ENCODE measurements around the gene RERE. TPM values are rescaled to one million over a fixed set of nuclear protein-coding genes. Genes with fewer than 3 reads are reported as not detected.

RERE gene
- polyA plus RNA-seq, 1 experiment: 14.3 TPM

- ChIA-PET POLR2A (no interaction called here), CTCF (interaction anchor here (0.7 to 1.7 kb wide), 3 partner anchors 36 to 287 kb away, joined by 4 to 11 read pairs (median 8); no protein-coding TSS in a partner anchor)
- no peak for DNase-seq (ENCODE audit: low read depth, low spot score)
Observed at GRCh38 chr1:8813016-8813763, 4.2 kb downstream of the RERE start.

DNA sequence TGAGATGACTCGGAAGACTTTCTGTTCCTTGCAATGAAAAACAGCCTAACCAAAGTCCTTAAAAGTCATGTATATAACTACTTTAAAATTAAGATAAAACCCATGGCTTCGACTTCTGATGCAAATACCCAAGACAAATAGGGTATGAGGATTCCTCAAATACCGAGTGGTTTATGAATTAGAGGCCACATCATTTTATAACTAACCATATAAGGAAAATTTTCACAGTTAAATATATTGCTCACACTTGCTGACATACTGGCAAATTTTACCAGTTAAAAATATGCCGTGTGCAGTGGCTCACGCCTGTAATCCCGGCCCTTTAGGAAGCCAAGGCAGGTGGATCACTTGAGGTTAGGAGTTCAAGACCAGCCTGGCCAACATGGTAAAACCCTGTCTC is 5.4 kb downstream of the RERE start:
- DNase-seq (ENCODE audit: low read depth, low spot score): no peak
- H3K27ac ChIP-seq (ENCODE audit: low read depth, low read length): no peak overlapping the region
- TF ChIP-seq, protein P1, sequence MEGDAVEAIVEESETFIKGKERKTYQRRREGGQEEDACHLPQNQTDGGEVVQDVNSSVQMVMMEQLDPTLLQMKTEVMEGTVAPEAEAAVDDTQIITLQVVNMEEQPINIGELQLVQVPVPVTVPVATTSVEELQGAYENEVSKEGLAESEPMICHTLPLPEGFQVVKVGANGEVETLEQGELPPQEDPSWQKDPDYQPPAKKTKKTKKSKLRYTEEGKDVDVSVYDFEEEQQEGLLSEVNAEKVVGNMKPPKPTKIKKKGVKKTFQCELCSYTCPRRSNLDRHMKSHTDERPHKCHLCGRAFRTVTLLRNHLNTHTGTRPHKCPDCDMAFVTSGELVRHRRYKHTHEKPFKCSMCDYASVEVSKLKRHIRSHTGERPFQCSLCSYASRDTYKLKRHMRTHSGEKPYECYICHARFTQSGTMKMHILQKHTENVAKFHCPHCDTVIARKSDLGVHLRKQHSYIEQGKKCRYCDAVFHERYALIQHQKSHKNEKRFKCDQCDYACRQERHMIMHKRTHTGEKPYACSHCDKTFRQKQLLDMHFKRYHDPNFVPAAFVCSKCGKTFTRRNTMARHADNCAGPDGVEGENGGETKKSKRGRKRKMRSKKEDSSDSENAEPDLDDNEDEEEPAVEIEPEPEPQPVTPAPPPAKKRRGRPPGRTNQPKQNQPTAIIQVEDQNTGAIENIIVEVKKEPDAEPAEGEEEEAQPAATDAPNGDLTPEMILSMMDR (IDR thresholded peaks at IDR 0.05; ENCODE audit: low read depth, low read length): no peak
- no peaks in the 10 kb centered on the region for H3K27me3 ChIP-seq (ENCODE audit: control insufficient read depth, insufficient read depth, low read length)
- H3K4me3 ChIP-seq (ENCODE audit: low read depth, low read length): no peak overlapping the region
- H3K9me3 ChIP-seq (ENCODE audit: control insufficient read depth, insufficient read depth, low read length): no peaks in the 10 kb centered on the region
- POLR2A ChIA-PET: no interaction called here
- CTCF ChIA-PET: interaction anchor here (1.7 kb wide), 1 partner anchor 37 kb away, joined by 11 read pairs; no protein-coding TSS in a partner anchor

More at GRCh38 chr1:8813016-8813763, 4.2 kb downstream of the RERE start:
- Histone ChIP-seq H3K27ac (ENCODE audit: low read depth, low read length) (no peak overlapping the region), H3K9me3 (ENCODE audit: control insufficient read depth, insufficient read depth, low read length) (no peaks in the 10 kb centered on the region), H3K27me3 (ENCODE audit: control insufficient read depth, insufficient read depth, low read length) (no peaks in the 10 kb centered on the region), H3K4me3 (ENCODE audit: low read depth, low read length) (no peak overlapping the region)
- TF ChIP-seq, protein P1 (IDR thresholded peaks at IDR 0.05; ENCODE audit: low read depth, low read length): no peak

- Histone ChIP-seq H3K4me3 (ENCODE audit: low read depth, low read length) (no peak overlapping the region), H3K27ac (ENCODE audit: low read depth, low read length) (no peak overlapping the region), H3K27me3 (ENCODE audit: control insufficient read depth, insufficient read depth, low read length) (no peaks in the 10 kb centered on the region), H3K9me3 (ENCODE audit: control insufficient read depth, insufficient read depth, low read length) (no peaks in the 10 kb centered on the region)
- ChIA-PET POLR2A (no interaction called here), CTCF (interaction anchor here (0.5 to 0.7 kb wide), 2 partner anchors 9 to 85 kb away, joined by 5 to 7 read pairs; no protein-coding TSS in a partner anchor)
- DNase-seq (ENCODE audit: low read depth, low spot score): no peak
- TF ChIP-seq, protein P1 (IDR thresholded peaks at IDR 0.05; ENCODE audit: low read depth, low read length): no peak
Observed at GRCh38 chr1:8810987-8811386, 6.5 kb downstream of the RERE start.

DNA sequence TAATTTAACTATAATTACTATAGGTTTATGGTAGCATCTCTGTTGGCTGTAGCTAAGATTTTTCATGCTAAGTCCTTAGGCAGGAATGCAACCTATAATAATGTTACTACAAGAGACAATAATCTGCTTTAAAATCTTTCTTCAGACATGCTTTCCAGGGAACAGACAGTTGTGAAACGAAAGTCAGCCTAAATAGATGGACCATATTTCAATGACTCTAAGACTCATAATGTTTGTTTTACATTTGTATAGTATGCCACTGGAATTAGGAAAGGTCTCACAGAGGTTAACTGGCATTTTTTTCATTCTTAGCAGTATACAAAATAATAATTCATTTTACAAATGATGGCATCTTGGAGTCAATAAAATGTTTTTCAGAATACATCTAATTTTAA is 8.1 kb downstream of the RERE start:
- no peak overlapping the region for H3K27ac ChIP-seq (ENCODE audit: low read depth, low read length)
- POLR2A ChIA-PET: no interaction called here
- TF ChIP-seq, protein P1 (IDR thresholded peaks at IDR 0.05; ENCODE audit: low read depth, low read length): no peak
- H3K4me3 ChIP-seq (ENCODE audit: low read depth, low read length): no peak overlapping the region
- no peaks in the 10 kb centered on the region for H3K27me3 ChIP-seq (ENCODE audit: control insufficient read depth, insufficient read depth, low read length)
- CTCF ChIA-PET: no interaction called here
- no peak for DNase-seq (ENCODE audit: low read depth, low spot score)
- H3K9me3 ChIP-seq (ENCODE audit: control insufficient read depth, insufficient read depth, low read length): no peaks in the 10 kb centered on the region

DNA sequence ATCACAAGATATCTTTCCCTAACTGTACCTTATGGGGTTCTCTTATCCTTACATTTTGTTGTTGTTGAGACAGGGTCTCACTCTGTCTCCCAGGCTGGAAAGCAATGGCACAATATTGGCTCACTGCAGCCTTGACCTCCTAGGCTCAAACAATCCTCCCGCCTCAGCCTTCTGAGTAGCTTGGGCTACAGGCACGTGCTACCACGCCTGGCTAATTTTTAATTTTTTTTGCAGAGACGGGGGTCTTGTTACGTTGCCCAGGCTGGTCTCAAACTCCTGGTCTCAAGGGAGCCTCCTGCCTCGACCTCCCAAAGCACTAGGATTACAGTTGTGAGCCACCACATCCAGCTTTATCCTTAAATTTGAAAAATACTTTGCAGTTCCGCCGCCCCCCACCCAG is 10.4 kb downstream of the RERE start:
- no peaks in the 10 kb centered on the region for H3K27me3 ChIP-seq (ENCODE audit: control insufficient read depth, insufficient read depth, low read length)
- ChIA-PET CTCF (interaction anchor here (1.5 kb wide), 1 partner anchor 42 kb away, joined by 5 read pairs; no protein-coding TSS in a partner anchor), POLR2A (no interaction called here)
- no peak for DNase-seq (ENCODE audit: low read depth, low spot score)
- no peak overlapping the region for H3K27ac ChIP-seq (ENCODE audit: low read depth, low read length)
- no peaks in the 10 kb centered on the region for H3K9me3 ChIP-seq (ENCODE audit: control insufficient read depth, insufficient read depth, low read length)
- no peak overlapping the region for H3K4me3 ChIP-seq (ENCODE audit: low read depth, low read length)
- TF ChIP-seq, protein P1 (IDR thresholded peaks at IDR 0.05; ENCODE audit: low read depth, low read length): no peak

Measured in AG04450 (cell line).